HG03558 (cell line): Measurements from ENCODE around the gene KCNMB2.
A peak's percentile ranks its signal among the peaks of the same experiment; 100 is the strongest.
"Not testable (repeated sequence)": the region's sequence is repeated elsewhere in the genome, so short reads cannot be mapped to it uniquely, and the experiment has no call there.

Experiments used
- ATAC-seq: cut with Tn5 transposase; IDR thresholded peaks from one replicate; pipeline ENCODE4 v1.9.1; 2021; ENCODE audit warnings: moderate number of reproducible peaks; ENCODE audit not compliant: unreplicated experiment; ENCODE audit errors: extremely low read depth

The KCNMB2 gene

GRCh38 chr3:178518660-178519396, 17.4 kb upstream of the KCNMB2 start:
- peak; percentile 79 for ATAC-seq

- no peak for ATAC-seq
These were observed 16.5 kb upstream of the KCNMB2 start for GRCh38 chr3:178519701-178520100.

- no peak for ATAC-seq
These were observed 15.8 kb upstream of the KCNMB2 start for GRCh38 chr3:178520451-178520850.

GRCh38 chr3:178522200-178523052, 13.8 kb upstream of the KCNMB2 start:
- no peak for ATAC-seq

- ATAC-seq: no peak
These were observed 11.0 kb upstream of the KCNMB2 start for GRCh38 chr3:178525251-178525650.

GRCh38 chr3:178526291-178526690, 9.9 kb upstream of the KCNMB2 start:
- ATAC-seq: no peak

- ATAC-seq: no peak
These were observed 8.3 kb upstream of the KCNMB2 start for GRCh38 chr3:178527981-178528380.

- no peak for ATAC-seq
These were observed 6.5 kb upstream of the KCNMB2 start for GRCh38 chr3:178529606-178530225.

- no peak for ATAC-seq
These were observed 3.8 kb upstream of the KCNMB2 start for GRCh38 chr3:178532476-178532875.

GRCh38 chr3:178537122-178537705, 978 bp downstream of the KCNMB2 start:
- ATAC-seq: no peak

- ATAC-seq: no peak
These were observed 1.8 kb downstream of the KCNMB2 start for GRCh38 chr3:178538056-178538455.

- ATAC-seq: no peak
These were observed 3.9 kb downstream of the KCNMB2 start for GRCh38 chr3:178540184-178540583.

GRCh38 chr3:178545337-178545736, 9.1 kb downstream of the KCNMB2 start:
- no peak for ATAC-seq

GRCh38 chr3:178546079-178546478, 9.8 kb downstream of the KCNMB2 start:
- ATAC-seq: no peak

GRCh38 chr3:178549426-178549825, 13.2 kb downstream of the KCNMB2 start:
- ATAC-seq: not testable (repeated sequence)

GRCh38 chr3:178551916-178552321, 15.7 kb downstream of the KCNMB2 start:
- no peak for ATAC-seq

- ATAC-seq: no peak
These were observed 22.4 kb downstream of the KCNMB2 start for GRCh38 chr3:178558637-178559036.

- ATAC-seq: no peak
These were observed 24.5 kb downstream of the KCNMB2 start for GRCh38 chr3:178560759-178561158.

- ATAC-seq: no peak
These were observed 25.0 kb downstream of the KCNMB2 start for GRCh38 chr3:178561239-178561638.

- ATAC-seq: no peak
These were observed 26.1 kb downstream of the KCNMB2 start for GRCh38 chr3:178562143-178562946.
